Sigmoid colon (tissue), 3 donors: Measurements from ENCODE around the gene MRPL20.

Source experiments
- CTCF ChIP-seq, 4 experiments: fragments of 450-650 bp in 3 of 4; fragments of 200-600 bp in 1 of 4; IDR thresholded peaks; one replicate each; pipeline ENCODE4 v1.5.1; 2016 to 2019; ENCODE audit warnings: antibody characterized with exemption in 4 of 4, mild to moderate bottlenecking in 3 of 4, moderate library complexity in 2 of 4
- POLR2A ChIP-seq, 2 donors: fragments of 450-650 bp; IDR thresholded peaks; one replicate each; pipeline ENCODE4 v1.6.1; 2016; ENCODE audit warnings: antibody characterized with exemption in 2 of 2, mild to moderate bottlenecking in 2 of 2, moderate library complexity in 2 of 2

GRCh38 chr1:1402072-1402900 is 4.8 kb downstream of the MRPL20 start:
- no peak for TF ChIP-seq POLR2A (IDR thresholded peaks at IDR 0.05)
- peak in 2 of 4 experiments; percentile 15 to 20 for TF ChIP-seq CTCF (IDR thresholded peaks at IDR 0.05)
